Hepatocyte (in vitro differentiated cells): ENCODE results near the gene ETV7.

Experiments
- CTCF ChIP-seq: fragments of 200-600 bp; sonication (generic); IDR thresholded peaks from 2 replicates; pipeline ENCODE4 v1.5.1; 2016; ENCODE audit warnings: antibody characterized with exemption, mild to moderate bottlenecking; ENCODE audit not compliant: poor library complexity
- EZH2 ChIP-seq: fragments of 200-600 bp; sonication (generic); IDR thresholded peaks from 2 replicates; pipeline ENCODE4 v1.6.1; 2016; ENCODE audit warnings: antibody characterized with exemption, mild to moderate bottlenecking, borderline replicate concordance

GRCh38 chr6:36317623-36318022, 69.8 kb downstream of the ETV7 start:
- no peak for TF ChIP-seq CTCF
- TF ChIP-seq EZH2 = no peak
